Activated naive CD4-positive, alpha-beta T cell treated with Interleukin-2 at 50 U/mL for 16 hours (primary cell): ENCODE results near the gene TRANK1.
"Not testable (repeated sequence)": the region's sequence is repeated elsewhere in the genome, so short reads cannot be mapped to it uniquely, and the experiment has no call there.

Experiments used
- DNase-seq: peaks from one replicate; pipeline ENCODE4 v3.0.0-alpha.2; 2020

TRANK1 gene

DNA sequence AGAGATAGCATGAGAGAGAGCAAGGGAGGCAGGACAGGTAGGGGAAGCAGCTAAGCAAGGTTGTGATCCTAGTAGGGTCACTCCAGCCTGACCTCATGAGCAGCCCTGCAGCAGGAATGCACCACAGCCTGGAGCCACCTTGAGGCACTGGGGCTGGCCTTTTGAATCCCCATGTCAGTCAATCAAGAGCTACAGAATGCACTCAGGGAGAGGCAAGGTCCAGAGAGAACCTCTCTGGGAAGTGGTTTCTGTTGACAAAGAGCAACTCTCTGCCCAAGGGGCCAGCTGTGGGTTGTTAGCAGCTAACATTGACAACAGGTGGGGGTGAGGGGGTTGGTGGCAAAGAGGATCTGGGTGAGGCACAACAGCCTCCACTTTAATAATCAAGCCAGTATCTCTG is 54.6 kb downstream of the TRANK1 start:
- no peak for DNase-seq

DNA sequence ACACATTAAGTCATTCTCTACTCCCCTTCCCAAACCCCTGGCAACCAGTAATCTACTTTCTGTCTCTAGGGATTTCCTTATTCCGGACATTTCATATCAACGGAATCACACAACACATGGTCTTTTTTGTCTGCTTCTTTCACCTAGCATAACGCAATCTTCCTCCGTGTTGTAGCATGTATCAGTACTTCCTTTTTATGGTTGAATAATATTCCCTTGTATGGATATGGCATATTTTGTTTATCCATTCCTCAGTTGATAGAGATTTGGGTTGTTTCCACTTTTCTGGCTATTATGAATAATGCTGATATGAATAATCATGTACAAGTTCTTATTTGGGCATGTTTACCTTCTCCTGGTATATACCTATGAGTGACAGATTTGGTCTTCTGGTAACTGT is 63.1 kb downstream of the TRANK1 start:
- no peak for DNase-seq

DNA sequence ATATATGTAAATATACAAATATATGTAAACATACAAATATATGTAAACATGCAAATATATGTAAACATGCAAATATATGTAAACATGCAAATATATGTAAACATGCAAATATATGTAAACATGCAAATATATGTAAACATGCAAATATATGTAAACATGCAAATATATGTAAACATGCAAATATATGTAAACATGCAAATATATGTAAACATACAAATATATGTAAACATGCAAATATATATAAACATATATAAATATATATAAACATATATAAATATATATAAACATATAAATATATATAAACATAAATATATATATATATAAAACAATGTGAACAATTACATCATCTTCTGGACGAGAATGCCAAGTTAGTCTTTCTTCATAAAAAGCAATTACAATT is 65.0 kb downstream of the TRANK1 start:
- DNase-seq, result not testable (repeated sequence)

GRCh38 chr3:36877930-36878685 is 66.7 kb downstream of the TRANK1 start:
- no peak for DNase-seq

DNA sequence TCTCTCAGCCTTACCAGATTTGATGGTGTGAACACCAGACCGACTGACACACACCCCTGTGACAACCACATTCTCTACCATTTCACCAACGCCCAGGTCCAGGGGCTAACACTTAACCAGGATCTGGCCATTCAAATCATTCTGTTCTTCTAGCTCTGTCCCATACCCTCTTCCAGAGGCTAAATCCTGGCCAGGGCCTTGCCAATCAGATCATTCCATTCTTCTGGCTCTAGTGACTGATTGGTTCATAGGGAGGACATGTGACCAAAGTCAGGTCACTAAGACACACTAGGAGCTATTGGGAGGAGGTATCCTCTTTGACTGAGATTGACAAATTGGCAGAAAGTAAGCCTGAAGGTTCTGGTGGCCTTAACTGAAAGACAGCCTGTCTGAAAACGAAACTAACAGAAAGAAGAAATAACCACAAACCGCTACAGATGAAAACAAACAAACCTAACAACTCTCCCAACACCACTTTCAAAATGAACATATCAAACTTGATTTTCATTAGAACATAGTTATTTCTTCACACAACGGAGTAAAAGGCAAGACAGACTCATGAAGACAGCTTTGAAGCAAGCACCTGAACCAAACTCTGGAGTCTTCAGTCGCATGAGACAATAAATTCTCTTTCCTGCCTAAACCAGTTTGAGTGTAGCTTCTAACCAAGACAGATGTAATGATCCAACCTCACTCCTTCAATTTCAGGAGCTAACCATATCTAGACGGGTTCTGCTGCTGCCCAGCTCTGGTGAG is 68.5 kb downstream of the TRANK1 start:
- no peak for DNase-seq

- no peak for DNase-seq
Observed at GRCh38 chr3:36875397-36875796, 69.5 kb downstream of the TRANK1 start.

GRCh38 chr3:36874424-36874823 is 70.4 kb downstream of the TRANK1 start:
- DNase-seq, result no peak

DNA sequence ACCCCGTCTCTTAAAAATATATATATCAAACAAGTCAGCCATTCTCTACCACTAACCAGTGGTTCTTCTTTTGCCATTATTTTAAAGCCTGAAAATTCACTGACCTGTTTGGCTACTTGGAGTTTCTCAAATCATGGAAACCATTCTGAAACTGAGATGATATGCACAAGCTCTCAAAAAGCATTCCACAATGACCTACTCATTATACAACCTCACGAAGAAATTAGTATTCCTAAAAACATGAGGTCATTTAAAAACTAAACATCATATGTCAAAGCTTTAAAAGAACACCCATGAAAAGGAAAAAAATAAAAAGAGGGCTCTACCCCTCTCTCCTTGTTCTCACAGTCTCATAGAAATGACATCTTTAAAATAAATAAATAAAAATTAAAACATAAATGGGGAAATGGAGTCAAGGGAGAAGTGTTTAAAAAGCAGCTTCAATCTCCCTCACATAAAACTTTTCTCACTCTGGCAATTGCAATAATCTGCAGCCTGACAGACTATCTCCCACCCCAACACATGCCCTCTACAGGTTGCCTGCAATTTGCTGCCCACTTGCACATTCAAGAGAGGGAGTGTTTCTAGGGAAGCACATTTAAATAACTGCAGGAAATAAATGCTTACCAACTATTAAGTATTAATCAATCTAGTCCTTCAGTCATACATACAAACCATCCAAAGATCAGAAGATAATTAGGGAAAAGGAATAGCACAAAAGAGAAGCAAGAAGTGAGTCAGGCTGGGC is 73.3 kb downstream of the TRANK1 start:
- no peak for DNase-seq

DNA sequence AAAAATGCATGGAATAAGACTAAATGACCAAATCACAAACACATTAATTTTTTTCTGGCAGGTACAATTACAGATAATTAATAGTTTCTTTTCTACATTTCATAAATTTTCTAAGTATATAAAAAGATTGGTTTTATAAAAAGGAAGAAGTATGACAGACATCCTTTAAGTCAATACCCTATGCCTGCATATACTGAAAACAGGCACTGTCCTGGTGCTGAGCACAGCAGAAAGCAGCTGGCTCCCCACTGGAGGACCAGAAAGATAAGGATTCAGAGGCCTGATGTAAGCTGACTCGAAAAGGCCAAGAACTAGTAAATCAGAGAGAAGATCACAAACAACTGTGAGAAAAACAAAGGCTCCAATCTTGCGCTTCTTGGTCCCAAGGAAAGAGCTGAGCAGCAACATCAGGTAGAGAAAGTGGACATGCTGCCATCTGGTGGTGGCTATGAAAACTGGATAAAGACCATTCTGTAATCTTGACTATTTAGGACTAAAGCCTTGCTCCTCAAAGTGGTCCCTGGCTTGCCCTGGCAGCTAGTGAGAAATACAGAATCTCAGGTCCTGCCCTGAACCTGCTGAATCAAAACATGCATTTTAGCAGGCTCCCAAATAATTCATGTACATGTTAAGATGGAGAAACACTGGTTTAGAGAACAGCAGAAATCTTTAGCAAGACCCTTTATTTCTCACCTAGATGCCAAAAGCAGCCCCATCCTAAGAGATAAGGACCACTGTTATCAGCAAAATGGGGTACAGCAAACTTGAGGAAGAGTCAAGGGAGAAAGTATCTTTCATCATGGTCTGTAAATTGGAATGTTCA is 76.0 kb downstream of the TRANK1 start:
- peak; percentile 50 for DNase-seq

GRCh38 chr3:36867810-36868209 is 77.0 kb downstream of the TRANK1 start:
- DNase-seq, result no peak

DNA sequence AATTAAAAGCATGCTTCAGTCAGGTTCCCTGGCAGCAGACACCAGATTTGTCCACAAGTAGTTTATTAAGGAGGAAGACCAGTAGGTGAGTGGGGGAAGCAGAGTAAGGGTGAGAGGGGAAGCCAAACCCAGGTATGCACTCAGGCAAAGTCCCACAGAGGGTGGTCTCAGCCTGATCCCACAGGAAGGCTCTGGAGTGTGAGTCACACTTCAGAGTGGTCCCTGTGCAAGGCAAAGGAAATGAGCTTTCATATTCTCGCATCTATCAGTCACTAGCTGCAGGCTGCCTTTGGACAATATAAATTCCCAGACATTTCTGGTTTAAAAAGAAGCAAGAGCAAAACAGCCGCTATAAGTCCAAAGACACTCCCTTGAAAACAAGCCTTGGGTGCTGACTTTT is 78.5 kb downstream of the TRANK1 start:
- no peak for DNase-seq

DNA sequence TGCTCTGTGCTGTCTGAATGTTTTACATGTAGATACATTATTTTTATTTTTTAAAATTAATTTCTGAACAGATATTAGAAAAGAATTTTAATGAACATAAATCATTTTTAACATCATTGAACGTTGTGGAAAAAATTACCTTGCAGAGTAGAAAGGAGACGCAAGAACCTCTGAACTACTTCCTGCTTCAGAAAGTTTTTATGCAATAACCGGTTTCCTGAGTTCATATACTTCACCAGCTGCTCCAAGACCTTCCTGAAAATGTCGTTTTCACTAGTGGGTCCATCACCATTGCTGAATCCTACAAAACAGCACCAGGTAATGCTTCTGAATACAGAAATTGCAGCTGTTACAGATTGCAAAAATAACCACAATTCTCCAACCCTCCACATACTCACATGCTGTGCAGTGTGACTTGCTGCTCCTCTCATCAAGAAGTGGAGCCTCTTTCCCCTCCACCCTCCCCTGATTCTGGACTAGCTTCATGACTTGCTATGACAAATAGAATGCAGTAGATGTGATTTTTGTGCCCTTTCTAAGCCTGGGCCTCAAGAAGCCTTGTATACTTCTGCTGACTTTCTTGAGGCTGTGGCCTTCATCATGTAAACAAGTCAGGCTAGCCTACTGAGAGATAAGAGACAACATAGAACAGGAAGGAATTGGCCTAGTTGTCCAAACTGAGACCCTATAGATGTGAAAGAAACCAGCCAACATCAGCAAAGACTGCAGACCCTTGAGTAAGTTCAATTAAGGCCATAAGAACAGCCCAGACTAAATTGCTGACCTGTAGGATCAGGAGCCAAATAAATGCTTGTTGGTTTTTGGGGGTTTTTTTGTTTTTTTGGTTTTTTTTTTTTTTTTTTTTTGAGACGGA is 80.4 kb downstream of the TRANK1 start:
- DNase-seq, result no peak

DNA sequence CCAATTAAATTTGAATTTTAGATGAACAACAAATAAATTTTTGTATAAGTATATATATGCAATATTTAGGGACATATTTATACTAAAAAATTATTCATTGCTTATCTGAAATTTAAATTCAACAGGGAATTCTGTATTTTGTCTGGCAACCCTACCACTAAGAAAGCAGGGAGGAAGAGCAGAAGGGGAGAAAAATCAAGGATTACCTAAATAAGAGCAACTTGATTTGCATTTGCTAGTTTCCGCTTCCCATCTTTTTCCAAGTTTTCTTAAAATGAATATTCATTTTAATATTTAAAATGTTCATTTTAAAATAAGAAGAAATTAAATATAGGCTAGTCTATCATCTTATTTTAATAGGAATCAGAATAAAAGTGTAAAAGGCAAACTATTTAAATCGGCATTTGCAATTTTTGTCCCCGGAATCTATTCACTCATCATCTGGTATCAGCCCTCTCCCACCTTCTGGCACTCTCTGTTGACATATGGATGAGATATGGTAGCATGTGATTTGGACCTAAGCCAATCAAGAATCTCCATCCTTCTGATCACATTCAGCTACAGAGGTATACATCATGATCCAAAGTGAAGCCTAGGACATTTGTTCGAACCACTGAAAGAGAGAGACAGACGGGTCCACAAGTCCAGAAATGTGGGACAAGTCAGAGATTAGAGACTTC is 82.6 kb downstream of the TRANK1 start:
- DNase-seq, result no peak

DNA sequence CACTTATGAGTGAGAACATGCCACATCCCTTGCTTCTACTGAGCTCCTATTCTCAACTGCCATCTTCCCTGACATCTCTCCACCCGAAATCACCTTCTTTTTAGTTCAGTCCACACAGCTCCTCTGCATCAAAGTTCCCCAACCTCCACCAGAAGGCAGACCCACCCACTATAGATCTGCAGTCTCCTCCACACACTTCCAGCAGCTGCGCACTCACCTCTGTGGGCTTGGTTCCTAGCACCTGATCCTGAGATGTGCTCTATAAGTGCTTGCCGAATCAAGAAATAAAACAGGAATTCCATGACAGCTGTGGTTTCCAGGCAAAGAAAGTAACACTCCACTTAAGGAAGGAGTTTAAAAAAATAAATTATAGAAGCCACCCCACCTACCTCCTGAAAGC is 85.4 kb downstream of the TRANK1 start:
- DNase-seq, result no peak

- no peak for DNase-seq
Observed at GRCh38 chr3:36852071-36852470, 92.8 kb downstream of the TRANK1 start.

DNA sequence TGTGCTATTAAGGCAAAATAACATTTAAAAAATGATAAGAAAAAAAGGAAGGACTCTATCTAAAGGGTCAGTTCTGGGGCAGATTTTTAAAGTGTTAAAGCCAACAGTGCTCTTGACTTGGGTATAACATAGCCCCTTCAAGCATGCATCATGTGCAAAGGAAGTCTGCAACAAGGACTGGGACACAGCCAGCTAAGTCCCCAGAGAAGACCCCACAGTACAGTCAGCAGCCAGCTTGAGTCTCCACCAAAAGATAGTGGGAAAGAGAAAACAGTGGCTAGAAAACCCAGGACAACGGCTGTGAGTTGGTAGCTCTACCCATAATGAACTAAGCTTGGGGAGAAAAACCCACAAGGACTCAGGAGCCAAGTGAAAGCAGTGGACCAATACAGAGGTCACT is 94.1 kb downstream of the TRANK1 start:
- DNase-seq, result no peak

GRCh38 chr3:36846406-36846805 is 98.4 kb downstream of the TRANK1 start:
- no peak for DNase-seq

GRCh38 chr3:36843065-36844051 is 101.5 kb downstream of the TRANK1 start:
- peak; percentile 72 for DNase-seq

GRCh38 chr3:36842275-36842674 is 102.6 kb downstream of the TRANK1 start:
- no peak for DNase-seq

DNA sequence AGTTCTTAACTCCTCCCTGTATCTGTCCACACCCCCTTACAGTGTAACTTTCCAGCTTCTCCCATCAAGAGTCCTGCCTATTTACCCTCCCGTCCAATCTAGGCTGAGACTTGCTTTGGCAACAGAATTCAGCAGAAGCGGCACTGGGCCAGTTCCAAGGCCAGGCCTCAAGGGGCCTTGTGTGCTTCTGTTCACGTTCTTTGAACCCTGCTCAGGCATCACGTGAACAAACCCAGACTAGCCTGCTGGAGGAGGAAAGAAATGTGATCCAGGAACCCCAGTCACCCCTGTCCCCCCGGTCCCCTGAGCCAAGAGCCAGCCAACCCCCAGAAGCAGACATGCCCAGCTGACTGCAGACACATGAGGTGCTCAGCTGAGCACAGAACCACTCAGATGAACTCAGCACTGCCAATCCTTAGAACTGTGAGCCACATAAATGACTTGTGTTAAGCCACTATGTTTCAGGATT is 104.4 kb downstream of the TRANK1 start:
- no peak for DNase-seq
